NT2/D1 (cell line): Measurements from ENCODE around the gene LAMB4.

Source experiments
- DNase-seq: peaks from one replicate; pipeline ENCODE4 v3.0.0-alpha.2; 2011; ENCODE audit warnings: low read depth, low spot score
- H3K27me3 ChIP-seq: 2 replicates; pipeline ENCODE4 v1.6.0; 2011; ENCODE audit warnings: mild to moderate bottlenecking; ENCODE audit not compliant: insufficient read length, insufficient read depth
- H3K36me3 ChIP-seq: 2 replicates; pipeline ENCODE4 v1.6.1; 2011; ENCODE audit warnings: mild to moderate bottlenecking, low read length, mixed read lengths; ENCODE audit not compliant: insufficient read depth, insufficient read length
- H3K4me1 ChIP-seq: 2 replicates; pipeline ENCODE4 v1.5.1; 2011; ENCODE audit not compliant: insufficient read depth, insufficient read length
- H3K4me3 ChIP-seq: 2 replicates; pipeline ENCODE4 v1.5.1; 2011; ENCODE audit warnings: low read depth; ENCODE audit not compliant: insufficient read length
- H3K9ac ChIP-seq: 2 replicates; pipeline ENCODE4 v1.6.0; 2011; ENCODE audit warnings: low read depth; ENCODE audit not compliant: insufficient read length
- H3K9me3 ChIP-seq: 2 replicates; pipeline ENCODE4 v1.5.1; 2011; ENCODE audit warnings: mild to moderate bottlenecking, low read length; ENCODE audit not compliant: insufficient read depth
- SUZ12 ChIP-seq: IDR thresholded peaks from 2 replicates; pipeline ENCODE4 v1.6.1; 2011; ENCODE audit not compliant: insufficient read length, insufficient read depth; ENCODE audit errors: extremely low read depth
- YY1 ChIP-seq: IDR thresholded peaks from 2 replicates; pipeline ENCODE4 v1.6.1; 2011; ENCODE audit not compliant: insufficient read length, insufficient read depth
- ZNF274 ChIP-seq: IDR thresholded peaks from 2 replicates; pipeline ENCODE4 v1.6.1; 2011; ENCODE audit warnings: mild to moderate bottlenecking, low read depth, low read length

LAMB4 gene

GRCh38 chr7:108045669-108046068, 84.5 kb downstream of the LAMB4 start:
- Histone ChIP-seq H3K9me3 (no peaks in the 10 kb centered on the region), H3K36me3 (no peaks in the 10 kb centered on the region), H3K27me3 (no peaks in the 10 kb centered on the region), H3K9ac (no peak overlapping the region), H3K4me3 (no peak overlapping the region), H3K4me1 (no peaks in the 10 kb centered on the region)
- TF ChIP-seq YY1 (no peak), SUZ12 (no peak), ZNF274 (no peak)
- no peak for DNase-seq

GRCh38 chr7:108045154-108045553, 85.0 kb downstream of the LAMB4 start:
- Histone ChIP-seq H3K27me3 (no peaks in the 10 kb centered on the region), H3K9ac (no peak overlapping the region), H3K4me1 (no peaks in the 10 kb centered on the region), H3K36me3 (no peaks in the 10 kb centered on the region), H3K9me3 (no peaks in the 10 kb centered on the region), H3K4me3 (no peak overlapping the region)
- no peak for DNase-seq
- TF ChIP-seq SUZ12 (no peak), YY1 (no peak), ZNF274 (no peak)

GRCh38 chr7:108044345-108044744, 85.8 kb downstream of the LAMB4 start:
- no peaks in the 10 kb centered on the region for H3K4me1 ChIP-seq
- no peak overlapping the region for H3K9ac ChIP-seq
- TF ChIP-seq ZNF274, result no peak
- no peak for TF ChIP-seq SUZ12
- TF ChIP-seq YY1, result no peak
- H3K27me3 ChIP-seq, result no peaks in the 10 kb centered on the region
- H3K4me3 ChIP-seq, result no peak overlapping the region
- H3K9me3 ChIP-seq, result no peaks in the 10 kb centered on the region
- H3K36me3 ChIP-seq, result no peaks in the 10 kb centered on the region
- DNase-seq, result no peak

GRCh38 chr7:108038986-108039385, 91.2 kb downstream of the LAMB4 start:
- H3K4me3 ChIP-seq, result no peak overlapping the region
- H3K9ac ChIP-seq, result no peak overlapping the region
- H3K27me3 ChIP-seq, result no peaks in the 10 kb centered on the region
- no peak for DNase-seq
- no peaks in the 10 kb centered on the region for H3K36me3 ChIP-seq
- no peaks in the 10 kb centered on the region for H3K9me3 ChIP-seq
- TF ChIP-seq YY1 (no peak), ZNF274 (no peak), SUZ12 (no peak)
- no peaks in the 10 kb centered on the region for H3K4me1 ChIP-seq

- Histone ChIP-seq H3K27me3 (no peaks in the 10 kb centered on the region), H3K4me3 (no peak overlapping the region), H3K9me3 (no peaks in the 10 kb centered on the region), H3K36me3 (no peaks in the 10 kb centered on the region), H3K4me1 (no peaks in the 10 kb centered on the region), H3K9ac (no peak overlapping the region)
- TF ChIP-seq ZNF274 (no peak), SUZ12 (no peak), YY1 (no peak)
- DNase-seq, result no peak
Observed at GRCh38 chr7:108037741-108038140, 92.4 kb downstream of the LAMB4 start.

- DNase-seq, result no peak
Observed at GRCh38 chr7:108037140-108037539, 93.0 kb downstream of the LAMB4 start.

GRCh38 chr7:108034586-108034985, 95.6 kb downstream of the LAMB4 start:
- Histone ChIP-seq H3K9me3 (no peaks in the 10 kb centered on the region), H3K4me3 (no peak overlapping the region), H3K36me3 (no peaks in the 10 kb centered on the region), H3K4me1 (no peaks in the 10 kb centered on the region), H3K9ac (peak overlapping the region; percentile 10), H3K27me3 (no peaks in the 10 kb centered on the region)
- TF ChIP-seq SUZ12, result no peak
- no peak for TF ChIP-seq ZNF274
- no peak for TF ChIP-seq YY1
- DNase-seq, result peak; percentile 63

More at GRCh38 chr7:108037140-108037539, 93.0 kb downstream of the LAMB4 start:
- Histone ChIP-seq H3K9ac (no peak overlapping the region), H3K9me3 (no peaks in the 10 kb centered on the region), H3K27me3 (no peaks in the 10 kb centered on the region), H3K36me3 (no peaks in the 10 kb centered on the region), H3K4me3 (no peak overlapping the region), H3K4me1 (no peaks in the 10 kb centered on the region)
- TF ChIP-seq ZNF274 (no peak), SUZ12 (no peak), YY1 (no peak)
